H1 (cell line): ENCODE data around the gene ALPI. TPM values are rescaled to one million over a fixed set of nuclear protein-coding genes. Genes with fewer than 3 reads are reported as not detected.
A peak's percentile ranks its signal among the peaks of the same experiment; 100 is the strongest.

Experiments
- CTCF ChIA-PET: fragments of 300-600 bp; sonication (Branson Sonifier 250); formaldehyde crosslinking; loops from one replicate; lab custom pipeline; 2021; ENCODE audit not compliant: partially characterized antibody; lab: Charles Lee
- POLR2A ChIA-PET: fragments of 300-600 bp; sonication (Branson Sonifier 250); formaldehyde crosslinking; loops from one replicate; lab custom pipeline; 2021; ENCODE audit warnings: inconsistent platforms; ENCODE audit not compliant: partially characterized antibody; lab: Charles Lee
- DNase-seq, 2 experiments: peaks; one replicate each; pipeline versions ENCODE4 v3.0.0 to v3.0.0-alpha.2; 2010 to 2022; ENCODE audit warnings: low spot score in 2 of 2, low read depth in 1 of 2, mixed read lengths in 1 of 2
- FAIRE-seq: peaks from 2 replicates; lab custom pipeline; 2011; peaks lifted over from hg19 to GRCh38; lab: Jason Lieb, UNC
- H2AFZ ChIP-seq: 2 replicates; pipeline ENCODE4 v1.8.1; 2012; ENCODE audit warnings: low read length, inconsistent platforms
- H2AK5ac ChIP-seq: 2 replicates; pipeline ENCODE4 v1.6.1; 2013; ENCODE audit warnings: low read depth, low read length
- H2BK120ac ChIP-seq: replicated peaks from 2 replicates; pipeline ENCODE3; 2013; ENCODE audit warnings: low read depth, low read length, inconsistent platforms
- H2BK12ac ChIP-seq: 2 replicates; pipeline ENCODE4 v1.6.1; 2013; ENCODE audit warnings: low read depth, low read length
- H2BK15ac ChIP-seq: 2 replicates; pipeline ENCODE4 v1.6.1; 2013; ENCODE audit warnings: low read length
- H2BK20ac ChIP-seq: 2 replicates; pipeline ENCODE4 v1.6.1; 2013; ENCODE audit warnings: low read length
- H2BK5ac ChIP-seq: 2 replicates; pipeline ENCODE4 v1.6.1; 2013; ENCODE audit warnings: low read depth, low read length
- H3K14ac ChIP-seq: 2 replicates; pipeline ENCODE4 v1.6.1; 2013; ENCODE audit warnings: inconsistent platforms; ENCODE audit not compliant: insufficient read length
- H3K18ac ChIP-seq: 2 replicates; pipeline ENCODE4 v1.6.1; 2013; ENCODE audit warnings: low read length; ENCODE audit errors: extremely low read depth
- H3K23ac ChIP-seq: 2 replicates; pipeline ENCODE4 v1.6.1; 2013; ENCODE audit warnings: inconsistent platforms; ENCODE audit not compliant: insufficient read length
- H3K23me2 ChIP-seq: 2 replicates; pipeline ENCODE4 v1.6.1; 2013; ENCODE audit warnings: low read depth, low read length
- H3K27ac ChIP-seq: 2 replicates; pipeline ENCODE4 v1.6.1; 2011; ENCODE audit warnings: low read depth, low read length, inconsistent platforms
- H3K27me3 ChIP-seq, 4 experiments: replicated peaks in 1 of 4; 1 replicate in 1 of 4; 2 replicates in 3 of 4; pipeline versions ENCODE4 v1.6.1 to v1.8.1; 2011 to 2013; ENCODE audit warnings: low read length in 3 of 4, mild to moderate bottlenecking in 3 of 4, inconsistent platforms in 2 of 4, mixed read lengths in 2 of 4, moderate library complexity in 1 of 4; ENCODE audit not compliant: control insufficient read depth in 3 of 4, insufficient read depth in 3 of 4; ENCODE audit errors: extremely low read depth in 1 of 4
- H3K36me3 ChIP-seq, 4 experiments: 2 replicates each; pipeline versions ENCODE4 v1.6.1 to v1.8.1; 2011 to 2013; ENCODE audit warnings: mild to moderate bottlenecking in 4 of 4, low read length in 3 of 4, moderate library complexity in 2 of 4, control low read depth in 1 of 4, inconsistent platforms in 1 of 4; ENCODE audit not compliant: insufficient read depth in 4 of 4, control insufficient read depth in 2 of 4
- H3K4ac ChIP-seq: replicated peaks from 2 replicates; pipeline ENCODE3; 2013; ENCODE audit warnings: low read length, low read depth, mixed read lengths, inconsistent platforms; ENCODE audit not compliant: insufficient read length
- H3K4me1 ChIP-seq, 4 experiments: replicated peaks in 1 of 4; 1 replicate in 1 of 4; 2 replicates in 3 of 4; pipeline versions ENCODE4 v1.6.1 to v1.8.1; 2011 to 2013; ENCODE audit warnings: low read length in 3 of 4, inconsistent platforms in 2 of 4, mixed read lengths in 1 of 4; ENCODE audit not compliant: insufficient read depth in 4 of 4, control insufficient read depth in 3 of 4
- H3K4me2 ChIP-seq, 2 experiments: 2 replicates each; pipeline versions ENCODE4 v1.6.1 to v1.8.1; 2011 to 2013; ENCODE audit warnings: low read depth in 2 of 2, low read length in 2 of 2, control low read depth in 1 of 2, inconsistent platforms in 1 of 2, mild to moderate bottlenecking in 1 of 2; ENCODE audit not compliant: insufficient read depth in 1 of 2
- H3K4me3 ChIP-seq, 4 experiments: fragments of 200-600, 300-600 bp in 1 of 4; sonication (generic), shearing (Covaris generic), sonication (Bioruptor Twin) in 1 of 4; 2 replicates each; pipeline versions ENCODE4 v1.5.1 to v1.8.1; 2011 to 2016; ENCODE audit warnings: low read length in 4 of 4, low read depth in 3 of 4, control low read depth in 2 of 4, inconsistent platforms in 2 of 4, mild to moderate bottlenecking in 2 of 4, mixed read lengths in 1 of 4, moderate library complexity in 1 of 4; ENCODE audit not compliant: insufficient read depth in 2 of 4; ENCODE audit errors: extremely low read depth in 1 of 4
- H3K56ac ChIP-seq: replicated peaks from 2 replicates; pipeline ENCODE3; 2013; ENCODE audit warnings: low read depth, mild to moderate bottlenecking, mixed read lengths, low read length, inconsistent platforms; ENCODE audit not compliant: insufficient read length
- H3K79me1 ChIP-seq: 2 replicates; pipeline ENCODE4 v1.6.1; 2013; ENCODE audit warnings: low read depth, low read length, control low read depth
- H3K79me2 ChIP-seq, 2 experiments: 2 replicates each; pipeline versions ENCODE4 v1.6.1 to v1.8.1; 2012 to 2013; ENCODE audit warnings: low read length in 2 of 2, mild to moderate bottlenecking in 2 of 2, inconsistent platforms in 1 of 2; ENCODE audit not compliant: insufficient read depth in 2 of 2, control insufficient read depth in 1 of 2
- H3K9ac ChIP-seq, 4 experiments: replicated peaks in 1 of 4; 1 replicate in 1 of 4; 2 replicates in 3 of 4; pipeline versions ENCODE4 v1.6.1 to v1.8.1; 2011 to 2013; ENCODE audit warnings: low read depth in 3 of 4, low read length in 3 of 4, control low read depth in 2 of 4, mild to moderate bottlenecking in 2 of 4, moderate library complexity in 2 of 4, inconsistent platforms in 1 of 4; ENCODE audit errors: extremely low read depth in 1 of 4
- H3K9me3 ChIP-seq, 2 experiments: 2 replicates each; pipeline versions ENCODE4 v1.6.1 to v1.8.1; 2012 to 2013; ENCODE audit warnings: mild to moderate bottlenecking in 2 of 2, moderate library complexity in 2 of 2, control low read depth in 1 of 2, inconsistent platforms in 1 of 2, low read depth in 1 of 2, low read length in 1 of 2, mixed read lengths in 1 of 2; ENCODE audit not compliant: insufficient read depth in 2 of 2
- H4K20me1 ChIP-seq, 2 experiments: replicated peaks in 1 of 2; 2 replicates each; pipeline versions ENCODE3 to v1.8.1; 2011 to 2013; ENCODE audit warnings: inconsistent platforms in 2 of 2, low read length in 2 of 2, mild to moderate bottlenecking in 1 of 2; ENCODE audit not compliant: insufficient read depth in 2 of 2, control insufficient read depth in 1 of 2
- H4K5ac ChIP-seq: 2 replicates; pipeline ENCODE4 v1.6.1; 2013; ENCODE audit warnings: low read length, low read depth, mixed read lengths, inconsistent platforms; ENCODE audit not compliant: insufficient read length
- H4K8ac ChIP-seq: 2 replicates; pipeline ENCODE4 v1.8.0; 2013; ENCODE audit warnings: mild to moderate bottlenecking, moderate library complexity, low read length, inconsistent platforms; ENCODE audit not compliant: insufficient read depth; ENCODE audit errors: extremely low read depth
- H4K91ac ChIP-seq: replicated peaks from 2 replicates; pipeline ENCODE3; 2013; ENCODE audit warnings: low read length, mixed read lengths, inconsistent platforms; ENCODE audit not compliant: insufficient read length
- KDM4A ChIP-seq: IDR thresholded peaks from one replicate; pipeline ENCODE4 v1.7.1; 2012; ENCODE audit warnings: low read depth, mild to moderate bottlenecking, moderate library complexity, low read length, inconsistent platforms; ENCODE audit not compliant: severe bottlenecking
- WGBS, 2 experiments: shearing (Covaris generic) in 1 of 2; methylation state at CpG; one replicate each; pipeline versions ENCODE4 v1.1.6 to v1.1.7; 2013 to 2015; ENCODE audit warnings: low lambda C conversion rate in 2 of 2, mixed read lengths in 2 of 2, inconsistent platforms in 1 of 2, low coverage in 1 of 2, missing lambda C conversion rate in 1 of 2; ENCODE audit not compliant: insufficient replicate concordance in 2 of 2, insufficient coverage in 1 of 2, insufficient read length in 1 of 2; ENCODE audit errors: extremely low coverage in 1 of 2, missing lambda C conversion rate in 1 of 2; 5-methylcytosine and 5-hydroxymethylcytosine counted together
- polyA plus RNA-seq, 7 experiments: library from polyadenylated mRNA; depleted of rRNA in 3 of 7; stranded (reverse) in 5 of 7; unstranded in 2 of 7; fragments of >200 nt in 5 of 7; fragments of 200-250 nt in 2 of 7; gene quantifications; 1 replicate in 5 of 7; 2 replicates in 1 of 7; 4 replicates in 1 of 7; pipeline versions ENCODE4 v1.2.1 to v1.2.3, GENCODE V29; 2011 to 2013; ENCODE audit warnings: missing spikeins in 2 of 7, mixed read lengths in 2 of 7
- total RNA-seq: library from RNA; stranded (reverse); fragmentation: NEBNext Ultra II Directional; extraction: Animal tissue kit (Norgen Biotek cat#: 25700); gene quantifications from 2 replicates; pipeline ENCODE4 v1.2.1, GENCODE V29; 2021

Gene ALPI
- total and polyA plus RNA-seq, 2 of the 8 experiments (the other 6 are each of a cell fraction or from before 2014, with no cell fraction given) = not detected

DNA sequence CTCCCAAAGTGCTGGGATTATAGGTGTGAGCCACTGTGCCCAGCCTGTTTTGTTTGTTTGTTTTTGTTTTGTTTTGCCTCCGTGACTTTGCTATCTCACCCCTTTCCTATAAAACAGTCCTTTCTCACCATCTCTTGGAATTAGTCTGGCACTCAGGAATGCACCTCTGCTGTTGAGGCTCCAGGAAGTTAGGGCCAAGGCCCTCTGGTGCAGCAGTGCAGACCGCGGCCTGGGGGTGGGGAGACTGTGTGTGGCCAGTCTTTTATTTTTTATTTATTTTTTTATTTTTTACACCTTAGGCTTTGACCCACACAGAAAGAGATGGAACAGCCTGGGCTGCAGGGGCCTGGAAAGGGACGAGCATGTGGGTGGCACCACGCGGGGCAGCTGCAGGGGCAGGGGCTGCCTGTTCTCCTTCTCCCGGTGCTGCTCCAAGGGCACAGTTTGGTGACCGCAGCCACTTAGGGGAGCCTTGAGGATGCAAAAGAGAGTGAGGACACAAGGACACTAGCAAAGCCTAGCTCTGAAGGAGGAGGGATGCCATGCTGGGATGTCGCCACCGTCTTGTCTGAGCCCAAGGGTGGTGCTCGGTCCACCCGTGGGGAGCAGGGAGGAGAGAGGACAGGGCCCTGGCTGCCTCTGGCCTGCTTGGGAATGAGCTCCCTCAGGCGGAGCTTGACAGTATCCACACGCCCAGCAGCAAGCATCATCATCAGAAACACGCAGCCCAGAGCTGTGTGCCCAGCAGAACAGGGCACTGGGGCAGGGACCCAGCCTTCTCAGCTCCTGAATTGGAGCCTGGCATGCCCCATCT is 19.4 kb upstream of the ALPI start:
- Histone ChIP-seq H3K4ac (no peak overlapping the region), H3K4me3 (no peak overlapping the region), H3K9ac (no peak overlapping the region), H4K91ac (peak overlapping the region; percentile 61), H2BK12ac (peak overlapping the region; percentile 71; the same call in 1 of the 2 replicates), H3K4me2 (no peak overlapping the region), H4K20me1 (no peaks in the 10 kb centered on the region), H3K27ac (no peak overlapping the region), H2AK5ac (no peak overlapping the region), H3K23ac (no peak overlapping the region), H2AFZ (no peak overlapping the region), H3K18ac (no peak overlapping the region), H2BK20ac (peak overlapping the region; percentile 43; the same call in 1 of the 2 replicates), H3K14ac (no peak overlapping the region), H2BK5ac (peak overlapping the region; percentile 68; the same call in 1 of the 2 replicates), H4K8ac (no peak overlapping the region), H3K56ac (no peak overlapping the region), H3K9me3 (no peaks in the 10 kb centered on the region), H2BK120ac (no peak overlapping the region), H3K23me2 (no peaks in the 10 kb centered on the region), H3K4me1 (peaks cover 0 to 13% (median 9%) of the 10 kb centered on the region in 4 experiments; a peak in 6 of 7 replicates), H3K27me3 (peaks cover 0 to 2% (median 0%) of the 10 kb centered on the region in 4 experiments; a peak in 2 of 7 replicates), H3K79me1 (no peaks in the 10 kb centered on the region), H3K79me2 (no peaks in the 10 kb centered on the region), H2BK15ac (no peak overlapping the region), H3K36me3 (no peaks in the 10 kb centered on the region), H4K5ac (no peak overlapping the region)
- DNase-seq (no peak), FAIRE-seq (no peak)
- ChIA-PET CTCF (interaction anchor here (0.6 to 6.8 kb wide), 45 partner anchors 9 to 536 kb away, joined by 3 to 82 read pairs (median 4); partner anchors contain the start of genes ALPG and PRSS56), POLR2A (interaction anchor here (0.6 to 1.8 kb wide), 9 partner anchors 12 to 559 kb away, joined by 3 to 11 read pairs (median 4); no protein-coding TSS in a partner anchor)
- 88% methylated on average over 12 of the region's 15 CpGs; no CpG with 5 or more reads in 1 of the 2 experiments for WGBS, 2 experiments
- no peak for TF ChIP-seq KDM4A
